ENCODE measurements around the gene EIF3L.

EIF3L gene

GRCh38 chr22:37898441-37899181 is 49.4 kb downstream of the EIF3L start:
- Mint-ChIP-seq H3K27ac (peak overlapping the region; percentile 1), H3K27me3 (no peaks in the 10 kb centered on the region), H3K36me3 (ENCODE audit: low read depth) (peaks cover 4% of the 10 kb centered on the region), H3K4me1 (ENCODE audit: low read depth) (peaks cover 26% of the 10 kb centered on the region), H3K9me3 (no peaks in the 10 kb centered on the region), H3K4me3 (no peak overlapping the region)
- DNase-seq = no peak

GRCh38 chr22:37904572-37905533 is 55.6 kb downstream of the EIF3L start:
- DNase-seq = no peak
- H3K27me3 Mint-ChIP-seq = no peaks in the 10 kb centered on the region
- H3K27ac Mint-ChIP-seq = peak overlapping the region; percentile 86
- peaks cover 2% of the 10 kb centered on the region for H3K36me3 Mint-ChIP-seq (ENCODE audit: low read depth)
- H3K4me3 Mint-ChIP-seq = peak overlapping the region; percentile 72
- no peaks in the 10 kb centered on the region for H3K9me3 Mint-ChIP-seq
- peaks cover 27% of the 10 kb centered on the region for H3K4me1 Mint-ChIP-seq (ENCODE audit: low read depth)

- Mint-ChIP-seq H3K4me3 (peak within 1 kb of the TSS; percentile 74), H3K27me3 (no peaks in the 10 kb centered on the region), H3K27ac (peak within 1 kb of the TSS; percentile 86), H3K9me3 (no peaks in the 10 kb centered on the region), H3K4me1 (ENCODE audit: low read depth) (peaks cover 27% of the 10 kb centered on the region), H3K36me3 (ENCODE audit: low read depth) (peaks cover 2% of the 10 kb centered on the region)
- peak; percentile 81 for DNase-seq
Observed at GRCh38 chr22:37905534-37906363, 56.5 kb downstream of the EIF3L start, which contains the start of gene MICALL1. TSS of gene MICALL1 (plus strand) at chr22:37906297. CDS start at chr22:37906423, 126 bp downstream.

DNA sequence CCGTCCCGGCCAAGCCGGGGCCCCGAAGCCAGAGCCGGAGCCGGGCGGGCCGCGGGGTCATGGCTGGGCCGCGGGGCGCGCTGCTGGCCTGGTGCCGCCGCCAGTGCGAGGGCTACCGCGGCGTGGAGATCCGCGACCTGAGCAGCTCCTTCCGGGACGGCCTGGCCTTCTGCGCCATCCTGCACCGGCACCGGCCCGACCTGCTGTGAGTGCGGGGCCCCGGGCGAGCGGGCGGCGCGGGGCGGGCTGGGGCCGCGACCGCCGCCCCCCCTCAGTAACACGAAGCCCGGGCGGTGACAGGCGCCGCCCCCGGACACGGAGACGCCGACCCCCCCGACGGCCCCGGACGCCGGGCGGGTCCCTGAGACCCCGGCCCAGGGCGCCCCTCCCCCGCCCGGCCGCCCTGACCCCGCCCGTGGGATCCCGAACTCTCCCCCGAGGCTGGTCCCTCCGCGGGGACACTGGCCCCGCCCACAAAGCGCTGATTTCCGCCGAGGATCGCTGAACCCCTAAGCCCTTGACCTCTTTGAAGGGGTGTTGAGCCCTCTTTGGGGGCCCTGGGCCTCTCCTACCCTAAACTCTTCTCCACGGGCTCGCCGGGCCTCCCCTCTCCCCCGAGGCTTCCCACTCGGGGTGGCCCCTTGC is 57.3 kb downstream of the EIF3L start:
- Mint-ChIP-seq H3K27me3 (no peaks in the 10 kb centered on the region), H3K36me3 (ENCODE audit: low read depth) (peaks cover 2% of the 10 kb centered on the region), H3K27ac (peak overlapping the region; percentile 85), H3K4me1 (ENCODE audit: low read depth) (peaks cover 31% of the 10 kb centered on the region), H3K9me3 (no peaks in the 10 kb centered on the region), H3K4me3 (peak overlapping the region; percentile 74)
- peak; percentile 67 for DNase-seq

DNA sequence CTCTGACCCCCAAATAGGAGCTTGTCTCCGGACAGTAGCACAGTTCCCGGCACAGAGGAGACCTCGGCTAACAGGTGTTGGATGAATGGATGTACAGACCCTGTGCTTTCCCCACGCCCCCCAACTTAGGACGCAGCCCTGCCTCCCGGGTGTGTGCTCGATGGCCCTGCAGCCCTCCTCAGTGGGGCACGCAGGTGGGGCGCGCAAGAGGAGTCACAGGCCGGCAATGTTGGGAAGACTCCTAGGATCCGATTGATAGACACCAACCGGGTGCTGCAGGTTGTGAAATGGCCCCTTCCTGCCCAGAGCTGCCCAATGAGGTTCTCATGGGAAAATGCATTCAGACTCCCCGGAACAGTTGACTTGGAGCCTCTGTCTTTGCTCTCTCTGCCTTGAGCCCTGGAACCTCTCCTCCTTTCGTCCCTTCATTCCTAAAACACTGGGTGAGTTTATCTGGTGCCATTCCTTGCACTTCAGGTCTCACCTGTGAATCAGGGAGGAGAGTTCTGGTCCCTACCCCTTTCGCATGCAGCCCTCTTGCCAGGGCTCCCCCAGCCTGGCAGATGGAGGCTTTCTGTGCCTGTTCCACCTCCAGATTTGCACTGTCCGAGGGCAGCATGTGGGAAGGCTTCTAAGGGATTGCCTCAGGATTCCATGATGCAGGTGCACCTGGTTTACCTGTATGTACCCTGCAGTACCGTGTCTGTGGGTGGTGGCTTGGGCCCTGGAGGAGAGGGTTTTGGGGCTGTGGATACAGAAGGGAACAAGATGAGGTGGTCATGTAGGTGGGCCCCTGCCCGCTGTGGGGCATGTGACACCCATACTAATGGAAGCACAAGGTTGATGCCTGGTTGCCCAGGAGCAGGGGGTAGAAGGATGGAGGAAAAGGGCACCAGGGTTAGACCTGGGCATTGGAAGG is 58.1 kb downstream of the EIF3L start:
- Mint-ChIP-seq H3K9me3 (no peaks in the 10 kb centered on the region), H3K4me3 (peak overlapping the region; percentile 74), H3K27ac (peak overlapping the region; percentile 85), H3K36me3 (ENCODE audit: low read depth) (peaks cover 4% of the 10 kb centered on the region), H3K27me3 (no peaks in the 10 kb centered on the region), H3K4me1 (ENCODE audit: low read depth) (peaks cover 39% of the 10 kb centered on the region)
- no peak for DNase-seq

- Mint-ChIP-seq H3K9me3 (no peaks in the 10 kb centered on the region), H3K27me3 (no peaks in the 10 kb centered on the region), H3K36me3 (ENCODE audit: low read depth) (peaks cover 11% of the 10 kb centered on the region), H3K4me3 (no peak overlapping the region), H3K27ac (peak overlapping the region; percentile 44), H3K4me1 (ENCODE audit: low read depth) (peaks cover 39% of the 10 kb centered on the region)
- no peak for DNase-seq
Observed at GRCh38 chr22:37909766-37910165, 60.5 kb downstream of the EIF3L start.

DNA sequence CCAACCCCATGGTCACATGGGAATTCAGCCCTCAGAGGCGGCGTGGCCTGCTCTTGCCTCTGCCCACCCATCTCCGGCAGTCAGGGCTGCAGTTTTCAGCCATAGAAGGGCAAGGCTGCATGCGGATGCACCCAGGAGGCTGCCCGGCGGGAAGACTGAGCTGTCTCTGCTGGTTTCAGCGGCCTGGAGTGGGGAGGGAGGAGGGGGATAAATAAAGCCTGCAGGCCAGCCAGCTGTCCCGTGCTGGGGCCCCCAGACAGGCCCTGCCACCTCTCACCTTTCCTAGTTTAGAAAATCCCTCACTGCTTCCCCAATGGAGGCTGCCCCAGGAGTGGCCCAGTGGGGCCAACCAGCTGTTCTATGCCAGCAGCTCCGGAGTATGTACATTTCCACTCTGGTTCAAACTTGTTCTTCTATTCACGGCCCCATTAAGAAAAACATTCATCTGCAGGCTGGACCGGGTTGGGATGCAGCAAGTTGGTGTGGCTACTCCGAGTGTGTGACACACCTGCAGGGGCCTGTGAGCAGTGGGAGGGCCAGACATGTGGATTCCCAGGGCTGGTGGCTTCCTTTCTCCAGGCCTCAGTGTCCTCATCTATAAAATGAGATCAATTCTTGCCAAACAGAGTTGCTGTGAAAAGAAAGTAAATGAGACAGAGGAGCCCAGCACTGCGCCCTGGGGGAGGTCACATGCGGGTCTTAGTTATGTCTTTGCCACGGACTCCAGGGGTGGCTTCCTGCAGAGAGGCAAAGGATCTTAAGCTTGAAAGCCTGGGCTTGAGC is 61.9 kb downstream of the EIF3L start:
- H3K27ac Mint-ChIP-seq = peak overlapping the region; percentile 37
- H3K4me1 Mint-ChIP-seq (ENCODE audit: low read depth) = peaks cover 30% of the 10 kb centered on the region
- DNase-seq = no peak
- no peaks in the 10 kb centered on the region for H3K27me3 Mint-ChIP-seq
- no peak overlapping the region for H3K4me3 Mint-ChIP-seq
- no peaks in the 10 kb centered on the region for H3K9me3 Mint-ChIP-seq
- peaks cover 13% of the 10 kb centered on the region for H3K36me3 Mint-ChIP-seq (ENCODE audit: low read depth)

DNA sequence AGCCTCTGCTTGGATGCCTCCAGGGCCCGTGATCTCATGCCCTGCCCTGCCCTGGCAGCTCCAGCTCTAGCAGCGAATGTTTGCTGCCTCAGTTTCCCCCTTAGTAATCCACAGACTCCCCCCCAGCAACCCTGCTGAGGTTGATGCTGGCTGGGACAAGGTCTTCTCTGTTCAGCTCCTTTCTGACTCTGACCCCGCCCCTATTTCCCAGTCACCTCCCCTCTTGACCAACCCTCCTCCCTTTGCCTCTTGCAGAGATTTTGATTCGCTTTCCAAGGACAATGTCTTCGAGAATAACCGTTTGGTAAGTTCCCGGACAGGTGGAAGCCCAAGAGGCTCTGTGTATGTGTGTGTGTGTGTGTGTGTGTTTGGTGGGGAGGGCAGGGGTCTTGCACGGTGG is 62.5 kb downstream of the EIF3L start:
- Mint-ChIP-seq H3K4me3 (no peak overlapping the region), H3K4me1 (ENCODE audit: low read depth) (peaks cover 30% of the 10 kb centered on the region)

GRCh38 chr22:37912171-37912570 is 63.0 kb downstream of the EIF3L start:
- DNase-seq = no peak
- no peaks in the 10 kb centered on the region for H3K9me3 Mint-ChIP-seq
- H3K27me3 Mint-ChIP-seq = no peaks in the 10 kb centered on the region
- peaks cover 18% of the 10 kb centered on the region for H3K36me3 Mint-ChIP-seq (ENCODE audit: low read depth)
- peaks cover 25% of the 10 kb centered on the region for H3K4me1 Mint-ChIP-seq (ENCODE audit: low read depth)
- peak overlapping the region; percentile 57 for H3K27ac Mint-ChIP-seq
- no peak overlapping the region for H3K4me3 Mint-ChIP-seq

More for the DNA sequence above, 62.5 kb downstream of the EIF3L start:
- peaks cover 18% of the 10 kb centered on the region for H3K36me3 Mint-ChIP-seq (ENCODE audit: low read depth)
- no peaks in the 10 kb centered on the region for H3K27me3 Mint-ChIP-seq
- H3K27ac Mint-ChIP-seq = no peak overlapping the region
- no peak for DNase-seq
- H3K9me3 Mint-ChIP-seq = no peaks in the 10 kb centered on the region

DNA sequence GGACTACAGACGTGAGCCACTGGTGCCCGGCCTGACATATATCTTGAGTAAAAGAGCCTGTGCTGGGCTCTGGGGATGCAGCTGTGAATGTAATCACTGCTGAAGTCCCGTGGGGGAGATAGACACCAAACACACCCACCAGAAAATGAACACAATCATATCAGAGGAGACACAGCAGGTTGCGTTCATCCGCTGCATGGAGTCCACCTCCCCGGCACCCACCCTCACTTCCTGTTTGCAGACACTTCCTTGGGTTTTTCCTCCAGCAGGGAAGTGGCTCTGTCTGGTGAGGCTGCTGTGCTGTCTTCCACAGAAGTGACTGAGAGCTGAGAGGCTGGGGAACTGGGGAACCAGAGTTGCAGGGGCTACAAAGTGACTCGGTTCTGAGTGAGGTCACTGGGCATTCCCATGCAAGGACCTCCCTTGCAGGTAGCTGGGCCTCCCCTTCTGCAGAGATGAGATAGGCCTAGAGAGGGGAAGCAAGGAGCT is 64.1 kb downstream of the EIF3L start:
- Mint-ChIP-seq H3K9me3 (no peaks in the 10 kb centered on the region), H3K27me3 (no peaks in the 10 kb centered on the region)

DNA sequence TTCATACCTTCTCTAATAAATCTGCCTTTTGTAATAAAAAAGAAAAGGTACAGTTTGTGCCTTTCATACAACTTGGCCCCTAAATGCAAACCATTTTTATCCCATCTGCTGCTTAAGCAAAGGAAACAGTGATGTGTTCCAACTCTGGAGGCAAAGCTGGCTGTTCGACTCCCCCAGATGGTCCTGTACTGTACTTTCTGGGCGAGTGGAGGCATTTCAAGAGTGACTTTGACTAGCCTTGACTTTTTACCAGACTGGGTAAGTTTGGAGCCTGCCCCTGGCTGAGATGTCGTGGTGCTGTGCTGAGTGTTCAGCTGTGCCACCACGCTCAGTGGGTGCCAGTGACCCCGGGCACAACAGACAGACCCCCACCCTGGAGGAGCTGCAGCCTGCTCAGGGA is 67.1 kb downstream of the EIF3L start:
- DNase-seq = no peak
- Mint-ChIP-seq H3K27ac (no peak overlapping the region), H3K9me3 (no peaks in the 10 kb centered on the region), H3K4me1 (ENCODE audit: low read depth) (peaks cover 14% of the 10 kb centered on the region), H3K27me3 (no peaks in the 10 kb centered on the region), H3K36me3 (ENCODE audit: low read depth) (peaks cover 35% of the 10 kb centered on the region), H3K4me3 (no peak overlapping the region)

More for the DNA sequence above, 64.1 kb downstream of the EIF3L start:
- DNase-seq = no peak
- Mint-ChIP-seq H3K4me3 (no peak overlapping the region), H3K36me3 (ENCODE audit: low read depth) (peaks cover 25% of the 10 kb centered on the region), H3K4me1 (ENCODE audit: low read depth) (peaks cover 17% of the 10 kb centered on the region), H3K27ac (peak overlapping the region; percentile 60)

DNA sequence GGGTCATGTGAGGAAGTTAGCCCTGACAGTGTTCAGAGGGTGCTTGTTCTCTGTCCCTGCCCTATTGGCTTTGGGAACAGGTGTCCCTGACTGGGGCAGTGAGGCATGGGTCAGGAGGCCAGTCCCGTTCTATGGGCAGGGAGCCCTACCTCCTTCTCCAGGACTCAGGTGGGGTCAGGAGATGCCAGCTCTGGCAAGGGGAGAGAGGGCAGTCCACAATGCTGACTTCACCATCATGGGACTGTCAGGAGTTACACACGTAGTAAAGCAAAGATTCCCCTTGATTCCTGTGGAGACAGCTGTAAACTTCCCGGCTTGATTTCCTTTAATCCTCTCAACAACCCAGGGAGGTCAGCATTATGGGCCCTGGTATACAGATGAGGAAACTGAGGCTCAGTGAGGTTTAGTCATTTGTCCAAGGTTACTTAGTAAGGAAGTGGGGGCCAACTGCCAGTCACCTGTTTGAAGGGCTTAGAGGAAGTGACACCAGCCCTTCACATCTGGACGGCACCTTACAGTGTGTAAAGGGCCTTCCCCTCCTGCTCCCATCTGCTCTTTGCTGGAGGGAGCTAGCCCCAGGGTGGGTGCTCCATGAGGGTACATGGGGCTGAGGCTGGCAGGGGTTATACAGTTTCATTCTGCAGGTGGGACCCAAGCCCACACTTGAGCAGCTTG is 68.8 kb downstream of the EIF3L start:
- Mint-ChIP-seq H3K4me1 (ENCODE audit: low read depth) (peaks cover 4% of the 10 kb centered on the region), H3K9me3 (no peaks in the 10 kb centered on the region), H3K27ac (no peak overlapping the region), H3K27me3 (no peaks in the 10 kb centered on the region), H3K36me3 (ENCODE audit: low read depth) (peaks cover 35% of the 10 kb centered on the region), H3K4me3 (no peak overlapping the region)
- DNase-seq = no peak
